ENCODE measurements around the gene CFAP43.
A peak's percentile ranks its signal among the peaks of the same experiment; 100 is the strongest.

Gene CFAP43

GRCh38 chr10:104130041-104130440, 102.1 kb downstream of the CFAP43 start:
- DNase-seq = no peak

GRCh38 chr10:104128214-104128613, 104.0 kb downstream of the CFAP43 start:
- DNase-seq = no peak

GRCh38 chr10:104127411-104127810, 104.8 kb downstream of the CFAP43 start:
- DNase-seq = peak in 1 of 2 experiments; percentile 28

GRCh38 chr10:104123397-104123796, 108.8 kb downstream of the CFAP43 start:
- DNase-seq = no peak

GRCh38 chr10:104122225-104123107, 109.7 kb downstream of the CFAP43 start:
- DNase-seq = peak in 1 of 2 experiments; percentile 43

GRCh38 chr10:104121485-104122224, 110.5 kb downstream of the CFAP43 start, which contains the start of gene SFR1:
Gene SFR1, plus strand, starts transcription at chr10:104122171. Its CDS starts 13 bp downstream, at chr10:104122184.
- DNase-seq = peak; percentile 97

- DNase-seq = peak; percentile 38 to 63
Observed at GRCh38 chr10:104120903-104121484, 111.2 kb downstream of the CFAP43 start.

- DNase-seq = no peak
Observed at GRCh38 chr10:104120512-104120902, 111.7 kb downstream of the CFAP43 start.

GRCh38 chr10:104119996-104120395, 112.2 kb downstream of the CFAP43 start:
- peak in 1 of 2 experiments; percentile 32 for DNase-seq

GRCh38 chr10:104117839-104118323, 114.3 kb downstream of the CFAP43 start:
- no peak for DNase-seq

GRCh38 chr10:104113376-104113956, 118.7 kb downstream of the CFAP43 start:
- no peak for DNase-seq

GRCh38 chr10:104109908-104110662, 122.1 kb downstream of the CFAP43 start:
- DNase-seq = no peak

GRCh38 chr10:104104926-104105325, 127.2 kb downstream of the CFAP43 start:
- DNase-seq = no peak

- no peak for DNase-seq
Observed at GRCh38 chr10:104104418-104104817, 127.7 kb downstream of the CFAP43 start.

- no peak for DNase-seq
Observed at GRCh38 chr10:104103956-104104355, 128.2 kb downstream of the CFAP43 start.

GRCh38 chr10:104101902-104102301, 130.3 kb downstream of the CFAP43 start:
- no peak for DNase-seq

GRCh38 chr10:104100795-104101194, 131.4 kb downstream of the CFAP43 start:
- no peak for DNase-seq

- DNase-seq = no peak
Observed at GRCh38 chr10:104099941-104100340, 132.2 kb downstream of the CFAP43 start.

GRCh38 chr10:104099269-104099668, 132.9 kb downstream of the CFAP43 start:
- DNase-seq = no peak

- no peak for DNase-seq
Observed at GRCh38 chr10:104098358-104098925, 133.7 kb downstream of the CFAP43 start.

- DNase-seq = no peak
Observed at GRCh38 chr10:104096692-104097091, 135.5 kb downstream of the CFAP43 start.

GRCh38 chr10:104092749-104093148, 139.4 kb downstream of the CFAP43 start:
- no peak for DNase-seq
